Measurements from ENCODE around the gene CEP112.

GRCh38 chr17:65749479-65749878, 442.5 kb downstream of the CEP112 start:
- TF ChIP-seq CTCF (conservative IDR thresholded peaks at IDR 0.05 in 1 of 2, IDR thresholded peaks at IDR 0.05 in 1 of 2; ENCODE audit: low read depth in 1 of 2, low read length in 2 of 2) (no peak), EZH2 (IDR thresholded peaks at IDR 0.05; ENCODE audit: low read length, missing control alignments) (no peak)

Data from fibroblast of lung (primary cell).